SU-DHL-6 (cell line): ENCODE results near the gene IMPACT.

ENCODE experiments used
- EZH2phosphoT487 ChIP-seq: fragments of 200-600 bp; sonication (generic), shearing (Covaris generic); conservative IDR thresholded peaks from 2 replicates; pipeline ENCODE4 v1.6.1; 2018; ENCODE audit warnings: mild to moderate bottlenecking, antibody characterized with exemption, low read length, moderate library complexity, mixed read lengths
- TF ChIP-seq, protein P1 (sequence below): fragments of 200-600 bp; sonication (generic); IDR thresholded peaks from one replicate; pipeline ENCODE4 v1.5.1; 2017; ENCODE audit warnings: antibody characterized with exemption, mild to moderate bottlenecking, low read length, moderate library complexity; ENCODE audit not compliant: insufficient read depth, poor library complexity, severe bottlenecking

DNA sequence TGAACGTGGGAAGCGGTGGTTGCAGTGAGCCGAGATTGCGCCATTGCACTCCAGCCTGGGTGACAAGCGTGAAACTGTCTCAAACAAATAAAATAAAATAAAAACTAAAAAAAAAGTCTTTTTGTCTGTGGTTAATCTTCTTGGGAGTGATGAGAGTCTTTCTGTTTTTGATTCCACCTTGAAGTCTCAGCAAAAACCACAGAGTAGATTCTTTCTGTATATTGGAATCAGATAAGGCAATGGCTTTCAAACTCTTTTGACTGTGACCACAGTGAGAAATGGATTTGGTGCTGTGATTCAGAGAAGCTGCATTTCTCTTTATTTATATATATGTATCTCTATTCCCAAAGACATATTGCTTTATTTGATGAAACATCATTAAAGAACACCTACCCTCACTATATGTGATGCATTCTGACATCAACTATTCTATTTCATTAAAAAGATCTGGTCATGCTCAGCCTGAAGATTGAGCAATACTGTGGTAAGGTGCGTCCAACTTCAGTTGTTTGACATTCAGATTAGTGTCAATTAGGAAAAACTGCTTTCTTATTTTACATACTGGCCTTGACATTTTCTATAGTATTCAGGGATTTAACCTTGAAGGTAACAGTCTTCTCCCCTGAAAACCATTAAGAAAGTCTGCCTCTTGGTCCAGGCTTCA is 49.6 kb downstream of the IMPACT start:
- TF ChIP-seq, protein P1, sequence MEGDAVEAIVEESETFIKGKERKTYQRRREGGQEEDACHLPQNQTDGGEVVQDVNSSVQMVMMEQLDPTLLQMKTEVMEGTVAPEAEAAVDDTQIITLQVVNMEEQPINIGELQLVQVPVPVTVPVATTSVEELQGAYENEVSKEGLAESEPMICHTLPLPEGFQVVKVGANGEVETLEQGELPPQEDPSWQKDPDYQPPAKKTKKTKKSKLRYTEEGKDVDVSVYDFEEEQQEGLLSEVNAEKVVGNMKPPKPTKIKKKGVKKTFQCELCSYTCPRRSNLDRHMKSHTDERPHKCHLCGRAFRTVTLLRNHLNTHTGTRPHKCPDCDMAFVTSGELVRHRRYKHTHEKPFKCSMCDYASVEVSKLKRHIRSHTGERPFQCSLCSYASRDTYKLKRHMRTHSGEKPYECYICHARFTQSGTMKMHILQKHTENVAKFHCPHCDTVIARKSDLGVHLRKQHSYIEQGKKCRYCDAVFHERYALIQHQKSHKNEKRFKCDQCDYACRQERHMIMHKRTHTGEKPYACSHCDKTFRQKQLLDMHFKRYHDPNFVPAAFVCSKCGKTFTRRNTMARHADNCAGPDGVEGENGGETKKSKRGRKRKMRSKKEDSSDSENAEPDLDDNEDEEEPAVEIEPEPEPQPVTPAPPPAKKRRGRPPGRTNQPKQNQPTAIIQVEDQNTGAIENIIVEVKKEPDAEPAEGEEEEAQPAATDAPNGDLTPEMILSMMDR, result no peak
- TF ChIP-seq EZH2phosphoT487, result no peak
